ENCODE data around the gene MYLIP. TPM values are rescaled to one million over a fixed set of nuclear protein-coding genes. Genes with fewer than 3 reads are reported as not detected.

The MYLIP gene
- total RNA-seq, 1 donor from 2014 or later: 39.5 TPM

DNA sequence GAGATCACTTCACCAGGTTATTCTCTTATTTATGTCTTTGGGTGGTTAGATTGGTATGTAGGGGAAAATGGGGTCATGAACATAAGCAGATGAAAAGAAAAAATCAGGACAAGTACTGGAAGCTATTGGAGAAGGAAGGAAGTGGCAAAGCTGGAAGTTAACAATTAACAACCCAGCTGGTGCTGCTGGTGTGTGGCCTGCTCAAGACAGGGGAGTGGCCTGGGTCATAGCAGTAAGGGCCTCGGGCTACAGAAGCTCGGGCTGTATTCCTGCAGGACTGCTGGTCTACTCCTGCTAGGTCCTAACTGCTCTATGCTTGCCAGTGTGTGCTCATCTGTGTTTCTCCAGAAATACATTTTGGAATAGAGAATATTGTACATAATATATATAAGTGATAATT, 19.6 kb downstream of the MYLIP start:
- no peaks in the 10 kb centered on the region for H3K27me3 ChIP-seq
- H3K4me1 ChIP-seq: peaks cover 24% of the 10 kb centered on the region
- H3K36me3 ChIP-seq: peaks cover 79% of the 10 kb centered on the region
- ATAC-seq (peak; percentile 91), DNase-seq (no peak)
- no peaks in the 10 kb centered on the region for H3K9me3 ChIP-seq
- TF ChIP-seq, protein P1, sequence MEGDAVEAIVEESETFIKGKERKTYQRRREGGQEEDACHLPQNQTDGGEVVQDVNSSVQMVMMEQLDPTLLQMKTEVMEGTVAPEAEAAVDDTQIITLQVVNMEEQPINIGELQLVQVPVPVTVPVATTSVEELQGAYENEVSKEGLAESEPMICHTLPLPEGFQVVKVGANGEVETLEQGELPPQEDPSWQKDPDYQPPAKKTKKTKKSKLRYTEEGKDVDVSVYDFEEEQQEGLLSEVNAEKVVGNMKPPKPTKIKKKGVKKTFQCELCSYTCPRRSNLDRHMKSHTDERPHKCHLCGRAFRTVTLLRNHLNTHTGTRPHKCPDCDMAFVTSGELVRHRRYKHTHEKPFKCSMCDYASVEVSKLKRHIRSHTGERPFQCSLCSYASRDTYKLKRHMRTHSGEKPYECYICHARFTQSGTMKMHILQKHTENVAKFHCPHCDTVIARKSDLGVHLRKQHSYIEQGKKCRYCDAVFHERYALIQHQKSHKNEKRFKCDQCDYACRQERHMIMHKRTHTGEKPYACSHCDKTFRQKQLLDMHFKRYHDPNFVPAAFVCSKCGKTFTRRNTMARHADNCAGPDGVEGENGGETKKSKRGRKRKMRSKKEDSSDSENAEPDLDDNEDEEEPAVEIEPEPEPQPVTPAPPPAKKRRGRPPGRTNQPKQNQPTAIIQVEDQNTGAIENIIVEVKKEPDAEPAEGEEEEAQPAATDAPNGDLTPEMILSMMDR (IDR thresholded peaks at IDR 0.05): no peak
- H3K4me3 ChIP-seq: no peak overlapping the region
- H3K27ac ChIP-seq: no peak overlapping the region
- intact Hi-C loops (cut with DNase I): no loop called here

DNA sequence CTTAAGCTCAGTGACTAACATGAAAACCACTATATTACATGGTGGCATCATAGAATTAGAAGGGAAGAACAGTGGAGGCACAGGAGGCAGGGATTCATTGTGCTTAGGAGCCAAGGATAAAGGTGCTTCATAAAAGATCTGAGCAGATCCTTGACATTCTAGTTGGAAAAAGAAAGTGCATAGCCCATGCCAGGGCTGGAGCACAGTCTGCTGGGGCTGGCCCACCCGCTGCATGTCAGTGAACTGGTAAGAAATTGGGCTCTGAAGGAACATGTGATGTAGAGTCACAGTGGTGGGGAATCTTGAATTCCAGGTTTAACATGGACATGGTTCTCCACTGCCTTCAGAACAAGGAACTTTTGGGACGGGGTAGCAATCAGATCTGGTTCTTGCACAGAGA, 20.4 kb downstream of the MYLIP start:
- H3K9me3 ChIP-seq: no peaks in the 10 kb centered on the region
- H3K4me3 ChIP-seq: no peak overlapping the region
- peaks cover 24% of the 10 kb centered on the region for H3K4me1 ChIP-seq
- DNase-seq (no peak), ATAC-seq (no peak)
- H3K27ac ChIP-seq: no peak overlapping the region
- H3K36me3 ChIP-seq: peaks cover 71% of the 10 kb centered on the region
- intact Hi-C loops (cut with DNase I): no loop called here
- H3K27me3 ChIP-seq: no peaks in the 10 kb centered on the region
- TF ChIP-seq, protein P1 (IDR thresholded peaks at IDR 0.05): no peak

DNA sequence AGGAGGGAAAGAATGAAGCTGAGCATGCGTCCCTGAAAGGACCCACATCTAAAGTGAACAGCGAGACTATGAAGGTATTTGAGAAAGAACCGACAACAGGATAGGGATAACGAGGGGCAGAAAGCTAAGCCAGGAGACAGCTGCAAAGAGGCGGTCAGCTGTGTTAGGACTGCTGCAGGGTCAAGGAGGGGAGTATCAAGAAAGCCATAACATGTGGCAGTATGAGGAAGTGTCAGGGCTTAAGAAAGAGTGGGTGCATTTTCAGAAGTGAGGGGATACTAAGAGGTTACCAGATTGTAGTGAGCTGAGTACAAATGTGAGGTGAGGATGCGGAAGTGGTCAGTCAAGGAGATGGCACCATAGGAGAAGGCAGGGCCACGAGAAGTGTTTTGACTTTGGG, 21.2 kb downstream of the MYLIP start:
- H3K4me3 ChIP-seq: no peak overlapping the region
- peaks cover 63% of the 10 kb centered on the region for H3K36me3 ChIP-seq
- no peak for ATAC-seq
- intact Hi-C loops (cut with DNase I): no loop called here
- TF ChIP-seq, protein P1 (IDR thresholded peaks at IDR 0.05): no peak
- H3K27ac ChIP-seq: no peak overlapping the region
- no peaks in the 10 kb centered on the region for H3K9me3 ChIP-seq
- peaks cover 24% of the 10 kb centered on the region for H3K4me1 ChIP-seq
- no peaks in the 10 kb centered on the region for H3K27me3 ChIP-seq
- no peak for DNase-seq

DNA sequence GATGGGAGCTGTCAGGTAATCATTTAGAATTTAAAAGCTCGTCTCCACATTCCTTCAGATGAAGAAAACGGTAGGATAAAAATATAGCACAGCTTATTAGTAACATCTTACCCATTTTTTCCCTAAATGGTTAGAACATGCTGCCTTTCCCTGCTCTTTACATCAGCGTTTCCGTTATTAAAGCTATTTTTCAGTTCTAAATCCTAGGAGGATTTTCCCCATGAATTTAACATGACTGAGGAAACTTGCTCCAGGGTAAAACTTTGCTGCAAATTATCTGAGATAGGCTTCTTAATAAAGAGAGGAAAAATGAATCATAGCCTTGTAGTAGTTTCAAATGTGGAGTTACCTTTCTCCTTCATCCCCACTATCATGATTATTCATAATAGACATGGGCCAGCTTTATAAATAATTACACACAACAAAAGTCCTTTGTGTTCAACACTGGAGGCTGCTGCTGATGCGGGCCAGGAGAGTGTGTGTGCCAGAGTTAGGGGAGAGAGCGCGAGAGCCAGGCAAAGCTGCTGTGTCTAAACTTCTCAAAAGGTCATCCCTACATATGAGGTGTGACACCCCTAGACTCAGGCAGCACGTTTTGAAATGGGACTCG, 24.4 kb downstream of the MYLIP start:
- ATAC-seq (no peak), DNase-seq (no peak)
- Histone ChIP-seq H3K9me3 (no peaks in the 10 kb centered on the region), H3K36me3 (peaks cover 31% of the 10 kb centered on the region), H3K4me1 (no peaks in the 10 kb centered on the region), H3K27me3 (no peaks in the 10 kb centered on the region), H3K4me3 (no peak overlapping the region), H3K27ac (no peak overlapping the region)
- intact Hi-C loops (cut with DNase I): no loop called here
- TF ChIP-seq, protein P1 (IDR thresholded peaks at IDR 0.05): no peak

DNA sequence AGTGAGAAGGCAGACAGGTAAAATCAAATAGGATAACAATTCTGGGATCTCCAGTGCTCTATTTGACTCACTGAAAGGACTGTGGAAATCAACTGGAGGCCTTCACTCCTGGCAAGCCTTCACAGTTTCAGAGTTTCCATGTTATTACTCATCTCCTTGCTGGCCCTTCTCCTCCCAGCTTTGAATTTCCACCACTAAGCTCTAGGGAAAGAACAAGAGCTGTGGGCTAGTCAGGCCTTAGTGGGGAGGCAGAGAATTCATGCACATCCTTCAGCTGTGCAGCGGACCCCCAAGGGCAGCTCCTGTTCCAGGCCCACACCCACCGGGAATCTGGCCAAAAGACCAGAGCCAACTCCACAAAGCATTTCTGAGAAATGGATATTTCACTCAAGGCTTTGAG, 26.0 kb downstream of the MYLIP start:
- DNase-seq: no peak

More for the DNA sequence above, 26.0 kb downstream of the MYLIP start:
- no peak overlapping the region for H3K4me3 ChIP-seq
- no peaks in the 10 kb centered on the region for H3K9me3 ChIP-seq
- H3K27ac ChIP-seq: no peak overlapping the region
- H3K27me3 ChIP-seq: no peaks in the 10 kb centered on the region
- intact Hi-C loops (cut with DNase I): no loop called here
- H3K36me3 ChIP-seq: peaks cover 15% of the 10 kb centered on the region
- H3K4me1 ChIP-seq: no peaks in the 10 kb centered on the region
- TF ChIP-seq, protein P1 (IDR thresholded peaks at IDR 0.05): no peak
- ATAC-seq: no peak

Data from upper lobe of right lung (tissue), 1 donor.